ENCODE measurements around the gene SCAF1.

Gene SCAF1

DNA sequence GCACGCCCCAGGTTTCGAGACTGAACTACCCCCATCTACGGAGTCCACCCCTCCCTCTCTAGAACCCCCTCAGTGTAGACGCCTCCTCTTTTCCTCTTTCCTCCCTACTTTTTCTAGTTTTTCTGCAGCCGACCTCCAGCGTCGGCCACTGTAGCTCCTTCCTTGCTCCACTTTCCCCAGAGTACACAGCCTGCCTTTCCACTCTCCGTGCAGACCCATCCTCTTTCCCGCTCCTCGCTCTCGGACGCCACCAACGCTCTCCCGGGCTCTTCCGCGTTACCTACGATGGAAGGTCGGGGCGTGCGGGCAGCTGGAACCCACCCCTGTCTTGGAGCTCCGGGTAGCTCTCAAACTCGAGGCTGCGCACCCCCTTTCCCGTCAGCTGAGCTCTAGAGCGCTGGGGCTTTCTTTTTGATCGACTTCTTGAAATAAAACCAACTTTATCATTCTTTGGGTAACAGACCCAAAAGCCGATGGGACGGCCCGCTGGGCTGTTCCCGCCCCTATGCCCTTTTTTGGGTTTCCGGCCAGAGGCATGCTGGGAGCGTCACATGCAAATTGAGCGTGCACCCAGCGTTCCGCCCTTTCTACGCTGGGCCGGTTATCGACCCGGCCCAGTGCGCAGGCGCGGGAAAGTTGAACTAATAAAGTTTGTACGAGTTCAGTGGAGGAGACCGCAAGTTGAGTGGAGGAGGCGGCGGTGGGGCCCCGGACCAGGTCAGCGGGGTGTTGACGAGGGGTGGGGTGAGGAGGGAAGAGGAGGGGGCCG is 23.5 kb downstream of the SCAF1 start, which contains the start of the genes BCL2L12 and IRF3:
TSS of gene BCL2L12 (plus strand) at position 583 of the 769 bp plus-strand sequence. CDS start 760 bp downstream, outside the sequence.
TSS of gene IRF3 (minus strand) at position 507 of the 769 bp plus-strand sequence. CDS start 1,019 bp downstream, outside the sequence.
- DNase-seq: peak; percentile 99 to 100

GRCh38 chr19:49666120-49666444 is 24.1 kb downstream of the SCAF1 start:
- no peak for DNase-seq

- no peak for DNase-seq
Measured at GRCh38 chr19:49667473-49667872, 25.5 kb downstream of the SCAF1 start.

DNA sequence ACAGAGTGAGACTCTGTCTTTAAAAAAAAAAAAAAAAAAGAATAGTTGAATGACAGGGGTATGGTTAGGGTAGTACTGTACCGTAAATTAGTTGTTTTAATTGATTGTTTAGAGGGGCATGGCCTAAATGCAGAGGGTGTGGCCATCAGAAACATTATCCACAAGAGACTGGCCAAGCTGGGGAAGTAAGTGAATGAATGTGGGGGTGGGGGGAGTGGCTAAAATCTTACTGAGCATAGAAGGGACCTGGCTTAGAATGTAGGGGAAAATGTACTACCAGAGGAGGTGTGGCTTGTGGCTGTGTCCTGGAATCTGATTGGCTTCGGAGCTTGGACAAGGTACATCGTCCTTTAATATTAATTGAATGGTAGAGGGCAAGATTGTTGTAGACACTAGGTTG is 27.5 kb downstream of the SCAF1 start:
- no peak for DNase-seq

GRCh38 chr19:49672131-49672919 is 30.3 kb downstream of the SCAF1 start:
- peak; percentile 72 to 78 for DNase-seq

GRCh38 chr19:49676136-49676783 is 34.3 kb downstream of the SCAF1 start:
- no peak for DNase-seq

DNA sequence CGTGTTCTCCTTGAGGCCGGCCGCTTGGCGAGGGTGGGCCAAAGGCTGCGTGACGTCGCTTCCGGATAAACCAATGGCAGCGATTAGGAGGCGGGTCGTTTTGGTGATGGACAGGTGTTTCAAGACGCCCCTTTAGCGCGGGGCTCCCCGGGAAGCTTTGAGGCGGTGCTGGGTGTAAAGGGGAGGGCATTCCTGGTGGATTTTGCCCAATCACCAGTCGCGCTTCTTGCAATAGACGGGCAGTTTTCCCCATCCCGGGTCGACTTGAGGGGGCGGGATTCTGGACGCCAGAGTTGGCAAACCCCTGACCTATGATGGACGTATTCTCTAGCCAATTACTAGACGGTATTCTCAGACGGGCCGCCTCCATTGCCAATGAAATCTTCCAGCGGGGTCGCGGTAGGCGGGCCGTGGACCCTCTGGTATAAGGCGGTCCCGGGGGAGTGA is 34.8 kb downstream of the SCAF1 start:
- peak; percentile 98 for DNase-seq

DNA sequence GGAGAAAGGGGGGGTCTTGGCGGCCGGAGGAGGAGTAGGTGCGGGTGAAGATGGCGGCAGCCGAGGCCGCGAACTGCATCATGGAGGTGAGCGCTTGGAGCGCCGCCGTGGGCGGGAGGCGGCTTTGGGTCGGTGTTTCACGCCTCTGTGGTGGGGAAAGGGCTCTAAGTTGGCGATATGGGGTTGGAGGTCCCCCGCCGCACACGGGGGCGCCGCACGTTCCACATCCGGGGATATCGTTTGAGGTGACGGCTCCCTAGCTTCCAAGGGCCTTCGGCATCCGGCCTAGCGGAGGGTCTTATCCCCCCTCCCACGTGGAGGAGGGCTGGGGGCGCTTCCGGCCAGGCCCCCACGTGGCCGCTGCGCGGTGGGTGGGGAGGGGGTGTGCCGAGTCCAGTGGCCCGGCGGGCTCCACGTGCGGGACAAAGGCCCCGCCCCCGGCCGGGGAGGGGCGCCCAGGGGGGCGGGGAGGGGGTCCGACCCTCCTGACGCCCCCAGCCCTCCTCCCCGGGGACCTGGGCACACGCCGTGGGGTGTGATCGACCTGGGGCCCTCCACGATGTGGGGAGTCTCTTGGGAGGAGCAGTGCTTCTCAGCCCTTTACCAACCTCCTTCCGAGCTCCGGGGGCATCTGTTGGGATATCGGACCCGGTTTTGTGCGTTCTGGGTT is 35.4 kb downstream of the SCAF1 start, which contains the start of gene PRMT1:
TSS of gene PRMT1 (plus strand) at position 41 of the 670 bp plus-strand sequence. CDS start at position 51, 10 bp downstream.
- peak; percentile 45 to 55 for DNase-seq

- DNase-seq: peak; percentile 76 to 84
Measured at GRCh38 chr19:49677901-49678674, 36.1 kb downstream of the SCAF1 start.

- DNase-seq: no peak
Measured at GRCh38 chr19:49678985-49679770, 37.2 kb downstream of the SCAF1 start.

GRCh38 chr19:49679771-49680413 is 37.9 kb downstream of the SCAF1 start:
- no peak for DNase-seq

GRCh38 chr19:49680421-49681351 is 38.7 kb downstream of the SCAF1 start:
- peak; percentile 89 to 95 for DNase-seq

DNA sequence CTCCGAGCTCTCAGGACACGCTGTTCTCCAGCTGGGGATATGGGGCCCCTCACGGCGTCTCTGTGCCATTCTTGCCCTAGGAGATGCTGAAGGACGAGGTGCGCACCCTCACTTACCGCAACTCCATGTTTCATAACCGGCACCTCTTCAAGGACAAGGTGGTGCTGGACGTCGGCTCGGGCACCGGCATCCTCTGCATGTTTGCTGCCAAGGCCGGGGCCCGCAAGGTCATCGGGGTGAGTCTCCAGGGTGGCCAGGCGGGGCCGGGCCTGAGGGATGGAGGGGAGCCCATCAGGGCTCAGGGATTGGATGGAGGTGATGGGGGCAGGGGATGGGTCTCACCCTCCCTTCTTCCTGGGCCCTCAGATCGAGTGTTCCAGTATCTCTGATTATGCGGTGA is 39.8 kb downstream of the SCAF1 start:
- no peak for DNase-seq

GRCh38 chr19:49682274-49682673 is 40.3 kb downstream of the SCAF1 start:
- DNase-seq: no peak

- no peak for DNase-seq
Measured at GRCh38 chr19:49683814-49684250, 41.8 kb downstream of the SCAF1 start.

DNA sequence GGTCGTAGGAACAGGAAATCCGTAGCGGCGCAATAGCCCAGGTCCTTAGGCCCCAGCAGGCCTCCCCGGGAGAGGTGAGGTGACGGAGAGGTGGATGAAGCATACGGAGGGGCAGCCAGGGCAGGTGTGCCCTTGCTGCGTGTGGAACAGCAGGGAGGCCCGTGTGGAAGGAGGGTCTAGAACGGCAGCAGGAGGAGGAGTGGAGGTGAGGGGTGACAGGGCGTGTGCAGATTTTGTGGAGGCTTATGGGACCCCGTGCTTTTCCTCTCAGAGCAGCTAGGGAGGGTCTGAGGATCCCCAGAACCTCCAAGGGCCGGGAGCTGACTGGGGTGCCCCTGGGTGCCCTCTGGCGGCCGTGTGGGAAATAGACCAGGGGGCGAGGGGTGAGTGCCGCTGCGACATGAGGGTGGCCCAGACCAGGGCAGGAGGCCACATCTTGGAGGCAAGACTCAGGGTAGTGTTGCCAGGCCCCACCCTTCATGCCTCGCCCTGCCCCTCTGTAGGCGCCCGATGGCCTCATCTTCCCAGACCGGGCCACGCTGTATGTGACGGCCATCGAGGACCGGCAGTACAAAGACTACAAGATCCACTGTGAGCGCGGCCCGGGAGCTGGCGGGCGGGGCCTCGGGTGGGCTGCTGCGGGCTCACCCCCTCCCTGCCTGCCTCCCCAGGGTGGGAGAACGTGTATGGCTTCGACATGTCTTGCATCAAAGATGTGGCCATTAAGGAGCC is 42.4 kb downstream of the SCAF1 start:
- DNase-seq: peak in 1 of 2 donors; percentile 33

GRCh38 chr19:49684983-49685553 is 43.1 kb downstream of the SCAF1 start:
- no peak for DNase-seq

GRCh38 chr19:49685845-49686332 is 43.9 kb downstream of the SCAF1 start:
- no peak for DNase-seq

All from activated CD4-positive, alpha-beta T cell treated with anti-CD3 and anti-CD28 coated beads for 4 hours (primary cell).